Chondrocyte (in vitro differentiated cells): ENCODE results near the gene KIAA2012. TPM values are rescaled to one million over a fixed set of nuclear protein-coding genes. Genes with fewer than 3 reads are reported as not detected.

ENCODE experiments used
- DNase-seq: peaks from one replicate; pipeline ENCODE4 v3.0.0; 2021; ENCODE audit warnings: mixed read lengths, low spot score
- H3K27ac Mint-ChIP-seq: one replicate; pipeline ENCODE4 v1.8.0; 2021; ENCODE audit warnings: mild to moderate bottlenecking, moderate library complexity, mixed read lengths; ENCODE audit not compliant: unreplicated experiment
- H3K27me3 Mint-ChIP-seq: 2 replicates; pipeline ENCODE4 v1.8.0; 2021; ENCODE audit warnings: low read depth, mixed read lengths
- H3K36me3 Mint-ChIP-seq: 2 replicates; pipeline ENCODE4 v1.8.0; 2021; ENCODE audit warnings: low read depth, mixed read lengths
- H3K4me1 Mint-ChIP-seq: 2 replicates; pipeline ENCODE4 v1.8.0; 2021; ENCODE audit warnings: low read depth, mild to moderate bottlenecking, mixed read lengths
- H3K4me3 Mint-ChIP-seq: one replicate; pipeline ENCODE4 v1.8.0; 2021; ENCODE audit warnings: mild to moderate bottlenecking, moderate library complexity, mixed read lengths; ENCODE audit not compliant: unreplicated experiment
- H3K9me3 Mint-ChIP-seq: 2 replicates; pipeline ENCODE4 v1.8.0; 2021; ENCODE audit warnings: low read depth, mixed read lengths
- CTCF ChIP-seq: fragments of 200-600 bp; sonication (generic); IDR thresholded peaks from 2 replicates; pipeline ENCODE4 v1.5.0; 2021; ENCODE audit warnings: antibody characterized with exemption, mild to moderate bottlenecking, moderate library complexity
- total RNA-seq: library from RNA; stranded (reverse); gene quantifications from 3 replicates; pipeline ENCODE4 v1.2.1, GENCODE V29; 2021

KIAA2012 gene
- total RNA-seq, 1 donor from 2014 or later: not detected

GRCh38 chr2:202249521-202250253 lies 176.6 kb downstream of the KIAA2012 start:
- Mint-ChIP-seq H3K36me3 (no peaks in the 10 kb centered on the region), H3K27me3 (no peaks in the 10 kb centered on the region), H3K4me3 (no peak overlapping the region), H3K4me1 (peaks cover 5% of the 10 kb centered on the region), H3K9me3 (no peaks in the 10 kb centered on the region), H3K27ac (peak overlapping the region; percentile 24)
- no peak for DNase-seq
- TF ChIP-seq CTCF: no peak

GRCh38 chr2:202251494-202251893 lies 178.4 kb downstream of the KIAA2012 start:
- no peak overlapping the region for H3K27ac Mint-ChIP-seq
- no peak for TF ChIP-seq CTCF
- no peaks in the 10 kb centered on the region for H3K36me3 Mint-ChIP-seq
- H3K4me3 Mint-ChIP-seq: no peak overlapping the region
- no peaks in the 10 kb centered on the region for H3K27me3 Mint-ChIP-seq
- peaks cover 5% of the 10 kb centered on the region for H3K4me1 Mint-ChIP-seq
- no peak for DNase-seq
- no peaks in the 10 kb centered on the region for H3K9me3 Mint-ChIP-seq

Other genes with a start within 250 kb of the KIAA2012 start
- gene FZD7, start 39.4 kb upstream of the KIAA2012 start, total RNA-seq: 61.0 to 66.2 TPM (median 63.1 TPM) in 3 replicates
- 82.1 to 88.5 TPM (median 84.6 TPM) in 3 replicates for gene SUMO1, start 165.3 kb downstream of the KIAA2012 start, total RNA-seq
- 30.0 to 40.5 TPM (median 32.3 TPM) in 3 replicates for gene NOP58, start 192.5 kb downstream of the KIAA2012 start, total RNA-seq